GM12878 (cell line): Measurements from ENCODE around the gene ZNF616. TPM values are rescaled to one million over a fixed set of nuclear protein-coding genes. Genes with fewer than 3 reads are reported as not detected.

Experiments
- ATAC-seq: fragments of 200-7000 bp; cut with Tn5 transposase; 3 replicates; pipeline ENCODE4 v1.9.1; 2020; ENCODE audit warnings: mild to moderate bottlenecking, moderate library complexity
- BruUV-seq: library from RNA; stranded (reverse); fragments of 400-500 nt; replicated peaks from 2 replicates; lab custom pipeline; 2021; lab: Mats Ljungman, UMichigan
- CTCF ChIA-PET: fragments of 300-600 bp; sonication (Branson Sonifier 250); formaldehyde crosslinking; extraction: SDS; loops from one replicate; lab custom pipeline; 2021; ENCODE audit warnings: inconsistent platforms; lab: Yijun Ruan, JAX
- POLR2A ChIA-PET: fragments of 350-600 bp; formaldehyde crosslinking; extraction: SDS; loops from one replicate; lab custom pipeline; 2021; ENCODE audit warnings: inconsistent platforms; lab: Charles Lee
- RAD21 ChIA-PET: fragments of 300-600 bp; sonication (Branson Sonifier 250); formaldehyde crosslinking; loops from one replicate; lab custom pipeline; 2023; ENCODE audit warnings: antibody characterized with exemption; ENCODE audit not compliant: unreplicated experiment; lab: Charles Lee
- SMC1A ChIA-PET: fragments of 300-600 bp; sonication (Branson Sonifier 250); formaldehyde crosslinking; loops from one replicate; lab custom pipeline; 2023; ENCODE audit not compliant: unreplicated experiment, uncharacterized antibody; lab: Charles Lee
- DNase-seq: peaks from one replicate; pipeline ENCODE4 v3.0.0-alpha.2; 2011; ENCODE audit warnings: low read depth, low spot score
- FAIRE-seq: peaks from 3 replicates; lab custom pipeline; 2011; peaks lifted over from hg19 to GRCh38; lab: Jason Lieb, UNC
- H2AFZ ChIP-seq: 2 replicates; pipeline ENCODE4 v1.6.0; 2011; ENCODE audit warnings: low read depth, low read length, control low read depth; ENCODE audit not compliant: control insufficient read depth
- H3K27ac ChIP-seq: 2 replicates; pipeline ENCODE4 v1.5.1; 2011; ENCODE audit warnings: control low read depth; ENCODE audit not compliant: control insufficient read depth, insufficient read depth
- H3K27me3 ChIP-seq, 2 experiments: replicated peaks in 1 of 2; 2 replicates each; pipeline versions ENCODE4 v1.6.0 to v1.6.1; 2011; ENCODE audit warnings: low read length in 1 of 2; ENCODE audit not compliant: control insufficient read depth in 2 of 2, insufficient read depth in 2 of 2
- H3K36me3 ChIP-seq, 2 experiments: 2 replicates each; pipeline ENCODE4 v1.5.1; 2011; ENCODE audit warnings: low read length in 1 of 2; ENCODE audit not compliant: control insufficient read depth in 2 of 2, insufficient read depth in 2 of 2
- H3K4me1 ChIP-seq: 2 replicates; pipeline ENCODE4 v1.6.1; 2011; ENCODE audit warnings: mild to moderate bottlenecking, low read length, moderate library complexity, mixed read lengths; ENCODE audit not compliant: control insufficient read depth, insufficient read depth
- H3K4me2 ChIP-seq: 2 replicates; pipeline ENCODE4 v1.6.0; 2011; ENCODE audit warnings: control low read depth; ENCODE audit not compliant: control insufficient read depth, insufficient read depth
- H3K4me3 ChIP-seq: fragments of 200-600 bp; sonication (generic); 2 replicates; pipeline ENCODE4 v1.5.1; 2016
- H3K79me2 ChIP-seq: 2 replicates; pipeline ENCODE4 v1.6.0; 2011; ENCODE audit warnings: low read length; ENCODE audit not compliant: control insufficient read depth, insufficient read depth
- H3K9ac ChIP-seq: 2 replicates; pipeline ENCODE4 v1.8.0; 2011; ENCODE audit warnings: low read length, control low read depth, mixed read lengths; ENCODE audit not compliant: control insufficient read depth, insufficient read depth
- H3K9me3 ChIP-seq: replicated peaks from 3 replicates; pipeline ENCODE4 v1.5.1; 2011; ENCODE audit warnings: mild to moderate bottlenecking, low read length; ENCODE audit not compliant: control insufficient read depth, insufficient read depth
- H4K20me1 ChIP-seq: 2 replicates; pipeline ENCODE4 v1.6.0; 2011; ENCODE audit not compliant: control insufficient read depth, insufficient read depth
- BACH1 ChIP-seq: fragments of 450-650 bp; IDR thresholded peaks from 2 replicates; pipeline ENCODE4 v1.6.1; 2017; ENCODE audit warnings: mild to moderate bottlenecking, borderline replicate concordance
- BCLAF1 ChIP-seq: fragments of 450-650 bp; IDR thresholded peaks from 2 replicates; pipeline ENCODE4 v1.6.1; 2017; ENCODE audit warnings: antibody characterized with exemption, mild to moderate bottlenecking, moderate library complexity
- BHLHE40 ChIP-seq, 2 experiments: fragments of 450-650 bp in 1 of 2; IDR thresholded peaks; 2 replicates each; pipeline ENCODE4 v1.6.1; 2011 to 2017; ENCODE audit warnings: low read depth in 2 of 2, borderline replicate concordance in 1 of 2, improper control_type of control experiment in 1 of 2, low read length in 1 of 2, mild to moderate bottlenecking in 1 of 2
- FOXK2 ChIP-seq: fragments of 450-650 bp; IDR thresholded peaks from 2 replicates; pipeline ENCODE4 v1.6.1; 2017; ENCODE audit warnings: mild to moderate bottlenecking, moderate library complexity
- HDAC2 ChIP-seq: fragments of 200-600 bp; sonication (generic); IDR thresholded peaks from 2 replicates; pipeline ENCODE4 v1.6.1; 2017
- JUND ChIP-seq: IDR thresholded peaks from 2 replicates; pipeline ENCODE4 v1.6.1; 2012; ENCODE audit warnings: low read depth, mild to moderate bottlenecking, low read length, improper control_type of control experiment, moderate library complexity
- KLF5 ChIP-seq: fragments of 450-650 bp; IDR thresholded peaks from 2 replicates; pipeline ENCODE4 v1.6.1; 2014; ENCODE audit warnings: mild to moderate bottlenecking; ENCODE audit not compliant: partially characterized antibody
- LARP7 ChIP-seq: fragments of 450-650 bp; IDR thresholded peaks from 2 replicates; pipeline ENCODE4 v1.6.1; 2017; ENCODE audit warnings: mild to moderate bottlenecking
- NBN ChIP-seq: fragments of 450-650 bp; IDR thresholded peaks from 2 replicates; pipeline ENCODE4 v1.6.1; 2016
- PBX3 ChIP-seq: IDR thresholded peaks from 2 replicates; pipeline ENCODE4 v1.6.1; 2011; ENCODE audit warnings: mild to moderate bottlenecking, low read depth, low read length, moderate library complexity; ENCODE audit not compliant: insufficient replicate concordance
- POLR2A ChIP-seq: IDR thresholded peaks from 2 replicates; pipeline ENCODE4 v1.6.1; 2011; ENCODE audit warnings: low read depth, mild to moderate bottlenecking, low read length
- RBBP5 ChIP-seq: fragments of 200-600 bp; sonication (generic); conservative IDR thresholded peaks from 2 replicates; pipeline ENCODE4 v1.6.1; 2016
- RELB ChIP-seq: fragments of 450-650 bp; IDR thresholded peaks from 2 replicates; pipeline ENCODE4 v1.6.1; 2017; ENCODE audit warnings: low read depth, mild to moderate bottlenecking, moderate library complexity
- SMC3 ChIP-seq: IDR thresholded peaks from 2 replicates; pipeline ENCODE4 v1.6.1; 2011; ENCODE audit warnings: low read length, improper control_type of control experiment, borderline replicate concordance
- STAT1 ChIP-seq: fragments of 450-650 bp; conservative IDR thresholded peaks from 2 replicates; pipeline ENCODE4 v1.6.1; 2014; ENCODE audit warnings: antibody characterized with exemption, mild to moderate bottlenecking
- ZBTB11 ChIP-seq: fragments of 450-650 bp; formaldehyde crosslinking; IDR thresholded peaks from 2 replicates; pipeline ENCODE4 v1.5.0; 2022; ENCODE audit warnings: mild to moderate bottlenecking, missing genetic modification characterization
- ZNF217 ChIP-seq: fragments of 450-650 bp; IDR thresholded peaks from 2 replicates; pipeline ENCODE4 v1.6.1; 2017; ENCODE audit warnings: antibody characterized with exemption, mild to moderate bottlenecking
- ZNF24 ChIP-seq: fragments of 450-650 bp; IDR thresholded peaks from 2 replicates; pipeline ENCODE4 v1.6.1; 2017; ENCODE audit warnings: antibody characterized with exemption, mild to moderate bottlenecking
- ZSCAN29 ChIP-seq: fragments of 450-650 bp; IDR thresholded peaks from 2 replicates; pipeline ENCODE4 v1.6.1; 2017; ENCODE audit warnings: mild to moderate bottlenecking, moderate library complexity
- WGBS: methylation state at CpG from one replicate; pipeline ENCODE4 v1.1.6; 2016; ENCODE audit warnings: low lambda C conversion rate; ENCODE audit not compliant: insufficient replicate concordance, insufficient coverage; ENCODE audit errors: missing lambda C conversion rate; 5-methylcytosine and 5-hydroxymethylcytosine counted together
- in situ Hi-C: fragments of 300-500 bp; cut with MboI; formaldehyde crosslinking; loops from 9 replicates; pipeline ENCODE4 v1.14.3; 2018; ENCODE audit warnings: mixed read lengths
- intact Hi-C: fragments of 100-400 bp; cut with micrococcal nuclease; formaldehyde crosslinking; loops from one replicate; pipeline ENCODE4 v1.14.2; 2022; ENCODE audit not compliant: unreplicated experiment
- polyA plus RNA-seq, 11 experiments: library from polyadenylated mRNA; depleted of rRNA in 4 of 11; unstranded in 6 of 11; stranded (reverse) in 5 of 11; fragments of >200 nt; fragmentation: Nextera tagmentation in 4 of 11; fragmentation: Illumina TruSeq in 1 of 11; extraction: Ambion mirVana in 4 of 11; extraction: Trizol in 1 of 11; gene quantifications; 1 replicate in 1 of 11; 2 replicates in 10 of 11; pipeline versions ENCODE4 v1.2.1 to v1.2.3, GENCODE V29; 2011 to 2016; ENCODE audit warnings: inconsistent platforms in 2 of 11, missing spikeins in 2 of 11, low read depth in 1 of 11
- total RNA-seq, 4 experiments: library from RNA; depleted of rRNA in 3 of 4; stranded (reverse); fragments of >200 nt in 3 of 4; fragmentation: Illumina TruSeq in 1 of 4; extraction: Trizol in 1 of 4; gene quantifications; 2 replicates each; pipeline versions ENCODE4 v1.2.1 to v1.2.3, GENCODE V29; 2013 to 2021

The ZNF616 gene
- total and polyA plus RNA-seq, 10 of the 15 experiments (the other 5 are each of a cell fraction or from before 2014, with no cell fraction given) = 1.1 to 5.9 (median 3.8) TPM

- TF ChIP-seq STAT1 (no peak), PBX3 (no peak), ZNF217 (no peak), JUND (no peak), ZSCAN29 (no peak), RELB (no peak), SMC3 (no peak), NBN (no peak), HDAC2 (no peak), BACH1 (no peak), RBBP5 (no peak), BHLHE40 (IDR thresholded peaks at IDR 0.05; ENCODE audit: borderline replicate concordance in 1 of 2, low read depth in 2 of 2, low read length in 1 of 2) (no peak), POLR2A (no peak), FOXK2 (no peak), BCLAF1 (no peak), ZNF24 (no peak), LARP7 (no peak), KLF5 (no peak), ZBTB11 (CRISPR knock-in tag) (no peak)
- CTCF ChIA-PET = interaction anchor here (1.0 kb wide), 2 partner anchors 9 to 61 kb away, joined by 3 read pairs; no protein-coding TSS in a partner anchor
- Histone ChIP-seq H3K4me2 (no peak overlapping the region), H3K4me3 (no peak overlapping the region), H3K4me1 (peaks cover 4% of the 10 kb centered on the region), H3K27ac (no peak overlapping the region), H3K9me3 (peaks cover 8% of the 10 kb centered on the region; the same call in 2 of the 3 replicates), H3K36me3 (no peaks in the 10 kb centered on the region), H4K20me1 (no peaks in the 10 kb centered on the region), H2AFZ (no peak overlapping the region), H3K79me2 (no peaks in the 10 kb centered on the region), H3K27me3 (no peaks in the 10 kb centered on the region), H3K9ac (no peak overlapping the region)
- intact Hi-C loops = no loop called here
- 90% methylated on average over 9 of the region's 10 CpGs for WGBS
- RAD21 ChIA-PET = no interaction called here
- BruUV-seq = no TSS peak
- in situ Hi-C loops = no loop called here
- ATAC-seq (no peak), FAIRE-seq (no peak), DNase-seq (no peak)
- POLR2A ChIA-PET = no interaction called here
- SMC1A ChIA-PET = no interaction called here
These were observed 36.8 kb upstream of the ZNF616 start for GRCh38 chr19:52176574-52176973.
